Stimulated activated CD4-positive, alpha-beta T cell treated with anti-CD3 and anti-CD28 coated beads, Interleukin-4, amount 100 ng/mL, for 24 hours (primary cell): ENCODE results near the gene ZBED4.

Experiments
- DNase-seq: peaks from one replicate; pipeline ENCODE4 v3.0.0-alpha.2; 2020

The ZBED4 gene

GRCh38 chr22:49903322-49904039 lies 49.8 kb downstream of the ZBED4 start:
- no peak for DNase-seq

- DNase-seq: no peak
Measured at GRCh38 chr22:49904040-49904369, 50.4 kb downstream of the ZBED4 start.

GRCh38 chr22:49905465-49905864 lies 51.8 kb downstream of the ZBED4 start:
- no peak for DNase-seq

GRCh38 chr22:49906071-49906798 lies 52.6 kb downstream of the ZBED4 start:
- no peak for DNase-seq

- DNase-seq: no peak
Measured at GRCh38 chr22:49906799-49907290, 53.2 kb downstream of the ZBED4 start.

GRCh38 chr22:49907807-49908206 lies 54.2 kb downstream of the ZBED4 start:
- no peak for DNase-seq

GRCh38 chr22:49909476-49910205 lies 56.0 kb downstream of the ZBED4 start:
- DNase-seq: no peak

GRCh38 chr22:49910229-49911155 lies 56.8 kb downstream of the ZBED4 start:
- no peak for DNase-seq

- no peak for DNase-seq
Measured at GRCh38 chr22:49911881-49912625, 58.4 kb downstream of the ZBED4 start.

GRCh38 chr22:49913026-49913425 lies 59.4 kb downstream of the ZBED4 start:
- DNase-seq: no peak

GRCh38 chr22:49913446-49913845 lies 59.8 kb downstream of the ZBED4 start:
- DNase-seq: no peak

GRCh38 chr22:49914256-49914655 lies 60.6 kb downstream of the ZBED4 start:
- DNase-seq: no peak

- DNase-seq: no peak
Measured at GRCh38 chr22:49915610-49916009, 62.0 kb downstream of the ZBED4 start.

- no peak for DNase-seq
Measured at GRCh38 chr22:49916831-49917230, 63.2 kb downstream of the ZBED4 start.

- peak; percentile 98 for DNase-seq
Measured at GRCh38 chr22:49917974-49918910, 64.6 kb downstream of the ZBED4 start, which contains the start of the genes ALG12 and CRELD2. Gene ALG12, minus strand, starts transcription at chr22:49918438. Its CDS starts 4,673 bp downstream, at chr22:49913765. Gene CRELD2, plus strand, starts transcription at chr22:49918634. Its CDS starts 136 bp downstream, at chr22:49918770.

GRCh38 chr22:49918911-49919881 lies 65.6 kb downstream of the ZBED4 start:
- DNase-seq: no peak

GRCh38 chr22:49920859-49921258 lies 67.2 kb downstream of the ZBED4 start:
- no peak for DNase-seq

GRCh38 chr22:49921508-49922278 lies 68.0 kb downstream of the ZBED4 start:
- no peak for DNase-seq
